ENCODE measurements around the gene KCNJ12.
"Not testable (repeated sequence)": the region's sequence is repeated elsewhere in the genome, so short reads cannot be mapped to it uniquely, and the experiment has no call there.

- TF ChIP-seq EZH2 (IDR thresholded peaks at IDR 0.05; ENCODE audit: borderline replicate concordance, low read length); CTCF (conservative IDR thresholded peaks at IDR 0.05 in 1 of 2, IDR thresholded peaks at IDR 0.05 in 1 of 2; ENCODE audit: extremely low read depth in 1 of 2, insufficient read depth in 1 of 2, low read depth in 1 of 2, low read length in 2 of 2): not testable (repeated sequence)
Observed at GRCh38 chr17:21347660-21348059, 28.5 kb upstream of the KCNJ12 start.
